Fibroblast of gingiva (primary cell): ENCODE data around the gene HS3ST6.
"Not testable (repeated sequence)": the region's sequence is repeated elsewhere in the genome, so short reads cannot be mapped to it uniquely, and the experiment has no call there.

Source experiments
- DNase-seq: peaks from one replicate; pipeline ENCODE4 v3.0.0-alpha.2; 2011; ENCODE audit warnings: low read depth

HS3ST6 gene

DNA sequence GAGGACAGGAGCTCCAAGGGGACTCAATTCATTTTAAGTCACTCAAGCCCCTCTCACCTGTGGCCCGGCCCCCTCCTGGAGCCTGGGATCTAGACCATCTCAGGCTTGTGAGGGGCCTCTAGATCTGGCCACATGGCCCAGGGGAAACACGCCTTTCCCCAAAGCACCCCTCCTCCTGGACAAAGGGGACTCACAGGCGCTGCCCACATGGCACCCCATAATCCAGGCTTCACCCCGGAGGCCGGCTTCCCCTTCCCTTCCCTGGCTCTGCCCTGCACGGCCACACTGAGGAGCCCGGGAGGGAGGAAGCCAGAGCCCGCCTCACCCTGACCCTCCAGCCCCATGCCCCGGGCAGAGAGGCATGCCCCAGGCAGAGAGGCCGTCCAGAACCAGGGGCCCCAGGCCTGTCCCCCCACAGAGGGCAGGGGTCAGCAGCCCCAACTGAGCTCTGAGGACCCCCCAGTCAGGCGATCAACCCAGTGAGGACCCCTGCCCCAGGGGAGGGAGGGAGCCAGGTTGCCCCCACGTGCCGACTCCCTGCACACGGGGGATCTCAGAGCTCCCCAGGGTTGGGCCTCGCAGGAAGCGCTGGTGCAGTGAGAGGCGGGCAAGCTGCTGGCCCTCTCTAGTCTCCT, 10.9 kb downstream of the HS3ST6 start:
- DNase-seq = no peak

DNA sequence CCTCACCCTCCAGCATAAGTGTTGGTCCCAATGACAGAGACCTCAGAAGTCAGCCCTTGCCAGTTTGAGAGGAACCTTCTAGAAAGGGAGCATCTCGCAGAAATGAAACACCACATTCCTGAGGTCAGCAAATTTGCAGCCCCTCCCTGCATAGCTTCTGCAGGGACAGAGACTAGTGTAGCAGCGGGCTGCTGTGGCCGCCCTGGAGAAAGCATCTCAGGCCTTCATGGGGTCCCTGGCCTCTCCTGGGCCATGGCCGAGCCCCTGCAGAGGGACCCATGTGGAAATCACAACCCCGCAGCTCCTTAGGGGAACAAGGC, 11.4 kb downstream of the HS3ST6 start:
- DNase-seq = no peak

DNA sequence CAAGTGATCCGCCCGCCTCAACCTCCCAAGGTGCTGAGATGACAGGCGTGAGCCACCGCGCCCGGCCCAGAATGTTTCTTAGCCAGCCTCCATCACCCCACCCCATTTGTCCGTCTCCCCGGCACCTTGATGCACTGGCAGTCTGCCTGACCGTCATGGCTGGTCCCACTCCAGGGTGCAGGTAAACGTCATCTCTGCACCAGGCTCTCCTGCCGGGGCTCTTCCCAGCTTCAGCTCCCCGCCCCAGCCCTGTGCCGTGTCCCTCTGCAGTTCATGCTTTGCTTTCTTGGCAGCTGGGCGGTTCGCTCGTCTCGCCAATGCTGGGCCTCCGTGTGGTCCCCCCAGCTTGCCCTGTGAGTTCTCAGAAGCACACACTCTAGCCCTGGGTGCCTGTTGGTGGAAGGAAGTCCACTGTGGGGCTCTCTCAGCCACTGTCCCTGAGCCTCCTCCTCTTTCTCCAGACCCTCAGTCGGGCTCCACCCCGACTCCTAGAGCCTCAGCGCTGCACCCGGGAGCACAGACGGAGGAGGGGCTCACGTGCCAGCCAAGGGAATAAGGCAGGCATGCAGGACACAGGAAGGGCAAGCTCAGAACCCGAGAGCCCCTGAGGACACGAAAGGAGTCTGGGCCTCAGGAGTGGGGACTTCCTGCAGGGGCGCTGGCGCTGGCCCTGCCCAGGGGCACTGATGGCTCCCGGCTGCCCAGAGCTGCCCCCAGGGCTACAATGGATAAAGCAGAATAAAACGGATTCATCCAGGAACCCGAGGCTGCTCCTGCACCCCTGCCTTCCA, 12.0 kb downstream of the HS3ST6 start:
- DNase-seq = no peak

- no peak for DNase-seq
Observed at GRCh38 chr16:1903845-1904840, 14.1 kb downstream of the HS3ST6 start.

GRCh38 chr16:1903220-1903574, 15.0 kb downstream of the HS3ST6 start:
- DNase-seq = no peak

GRCh38 chr16:1902547-1903219, 15.5 kb downstream of the HS3ST6 start:
- DNase-seq = no peak

- DNase-seq = no peak
Observed at GRCh38 chr16:1900452-1900774, 17.8 kb downstream of the HS3ST6 start.

DNA sequence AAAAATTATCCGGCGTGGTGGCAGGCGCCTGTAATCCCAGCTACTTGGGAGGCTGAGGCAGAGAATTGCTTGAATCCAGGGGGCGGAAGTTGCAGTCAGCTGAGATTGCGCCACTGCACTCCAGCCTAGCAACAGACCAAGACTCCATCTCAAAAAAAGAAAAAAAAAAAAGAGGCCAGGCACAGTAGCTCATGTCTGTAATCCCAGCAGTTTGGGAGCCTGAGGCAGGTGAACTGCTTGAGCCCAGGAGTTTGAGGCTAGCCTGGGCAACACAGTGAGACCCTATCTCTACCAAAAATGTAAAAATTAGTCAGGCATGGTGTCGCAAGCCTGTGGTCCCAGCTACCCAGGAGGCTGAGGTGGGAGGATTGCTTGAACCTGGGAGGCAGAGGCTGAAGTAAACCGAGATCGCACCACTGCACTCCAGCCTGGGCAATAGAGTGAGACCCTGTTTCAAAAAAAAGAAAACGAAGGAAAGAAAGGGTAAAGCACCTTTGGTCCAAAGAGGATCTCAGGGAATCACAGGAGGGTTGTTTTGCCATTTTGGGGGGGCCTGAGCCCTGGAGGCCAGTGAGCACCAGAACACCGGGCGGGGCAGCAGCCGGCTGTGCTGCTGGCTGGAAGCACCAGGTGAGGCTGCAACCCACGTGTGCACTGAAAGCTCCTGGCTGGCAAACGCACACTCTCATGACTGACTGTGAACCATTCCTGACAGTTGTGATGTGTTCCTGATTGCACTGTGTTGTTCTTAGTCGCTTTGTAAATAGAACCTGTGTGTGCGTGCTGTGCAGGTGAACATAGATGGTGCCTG, 18.4 kb downstream of the HS3ST6 start:
- DNase-seq = no peak

- not testable (repeated sequence) for DNase-seq
Observed at GRCh38 chr16:1897692-1898091, 20.5 kb downstream of the HS3ST6 start.

- DNase-seq = no peak
Observed at GRCh38 chr16:1895949-1896675, 22.1 kb downstream of the HS3ST6 start.

- DNase-seq = no peak
Observed at GRCh38 chr16:1895068-1895467, 23.1 kb downstream of the HS3ST6 start.

DNA sequence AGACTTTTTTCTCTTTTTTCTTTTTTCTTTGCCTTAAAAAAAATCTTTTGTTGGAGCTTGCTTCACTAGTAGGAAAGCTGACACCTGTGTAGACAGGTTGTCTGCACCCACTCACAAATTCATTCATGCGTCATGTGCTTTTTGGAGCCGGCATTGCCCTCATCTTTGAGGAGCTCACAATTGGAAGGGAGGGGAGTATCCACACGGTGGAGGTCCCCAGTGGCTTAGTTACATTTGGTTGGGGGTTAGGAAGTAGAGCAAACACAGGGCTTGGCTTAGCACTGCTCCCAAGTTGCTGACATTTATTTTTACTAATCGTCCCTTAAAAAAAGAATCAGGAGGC, 27.5 kb downstream of the HS3ST6 start:
- DNase-seq = no peak

DNA sequence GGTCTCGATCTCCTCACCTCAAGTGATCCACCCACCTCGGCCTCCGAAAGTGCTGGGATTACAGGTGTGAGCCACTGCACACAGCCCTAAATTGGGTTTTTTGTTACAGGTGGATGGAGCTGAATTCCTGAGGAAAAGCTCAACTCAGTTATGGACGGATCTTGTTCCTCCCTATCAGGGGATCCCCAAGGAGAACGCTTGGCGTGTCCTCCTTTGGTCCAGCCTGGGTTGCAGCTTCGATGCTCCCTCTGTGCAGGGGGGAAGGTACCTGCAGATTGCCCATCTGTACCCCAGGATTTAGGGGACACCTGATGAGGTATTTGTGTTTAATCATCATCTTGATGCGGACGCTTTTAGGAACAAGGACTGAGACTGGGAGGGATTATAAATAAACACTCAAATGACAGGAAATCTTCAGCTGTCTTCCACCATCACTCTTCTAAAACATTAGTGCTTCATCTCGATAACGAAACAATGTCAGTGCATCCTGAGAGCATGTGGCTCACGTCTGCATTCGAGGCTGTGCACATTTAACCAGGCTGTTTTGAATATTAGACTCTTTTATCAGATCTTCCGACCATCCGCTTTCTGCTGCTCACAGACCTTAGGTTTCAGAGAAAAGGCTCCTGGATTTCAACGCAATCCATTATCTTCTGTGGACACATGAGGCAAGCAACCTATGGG, 28.0 kb downstream of the HS3ST6 start:
- no peak for DNase-seq

DNA sequence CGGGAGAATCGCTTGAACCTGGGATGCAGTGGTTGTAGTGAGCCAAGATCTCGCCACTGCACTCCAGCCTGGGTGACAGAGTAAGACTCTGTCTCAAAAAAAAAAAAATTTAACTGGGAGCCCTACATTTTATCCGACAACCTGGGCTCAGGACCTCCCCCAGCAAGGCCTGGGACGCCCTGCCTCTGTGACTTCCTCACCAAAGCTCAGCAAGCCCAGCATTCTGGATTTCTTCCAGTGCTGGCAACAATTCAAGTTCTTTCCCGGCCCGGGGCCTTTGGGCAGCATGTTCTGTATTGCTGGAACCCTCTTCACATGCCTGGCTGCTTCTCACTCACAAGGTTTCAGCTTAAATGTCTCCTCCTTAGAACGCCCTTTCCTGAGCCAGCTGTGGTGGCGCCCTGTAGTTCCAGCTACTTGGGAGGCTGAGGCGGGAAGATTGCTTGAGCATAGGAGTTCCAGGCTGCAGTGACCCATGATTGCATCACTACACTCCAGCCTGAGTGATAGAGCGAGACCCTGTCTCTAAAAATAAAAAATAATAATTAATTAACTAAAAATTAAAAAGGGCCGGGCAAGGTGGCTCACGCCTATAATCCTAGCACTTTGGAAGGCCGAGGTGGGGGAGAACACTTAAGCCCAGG, 30.4 kb downstream of the HS3ST6 start:
- no peak for DNase-seq

DNA sequence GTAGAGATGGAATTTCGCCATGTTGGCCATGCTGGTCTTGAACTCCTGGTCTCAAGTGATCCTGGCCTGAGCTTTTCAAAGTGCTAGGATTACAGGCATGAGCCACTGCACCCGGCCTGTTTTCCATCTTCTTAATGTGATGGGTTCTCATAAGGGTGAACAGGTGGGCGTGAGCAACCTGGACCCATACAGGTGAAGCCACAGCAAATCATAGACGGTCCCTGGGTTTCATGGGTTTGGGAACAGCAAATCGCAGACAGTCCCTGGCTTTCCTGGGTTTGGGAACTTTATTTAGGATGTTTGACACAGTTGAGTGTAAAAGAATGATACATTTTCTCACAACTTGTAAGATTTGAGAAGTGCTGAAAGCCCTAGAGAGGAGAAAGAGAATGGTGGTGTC, 33.3 kb downstream of the HS3ST6 start:
- DNase-seq = no peak

- no peak for DNase-seq
Observed at GRCh38 chr16:1884155-1884760, 34.0 kb downstream of the HS3ST6 start.

DNA sequence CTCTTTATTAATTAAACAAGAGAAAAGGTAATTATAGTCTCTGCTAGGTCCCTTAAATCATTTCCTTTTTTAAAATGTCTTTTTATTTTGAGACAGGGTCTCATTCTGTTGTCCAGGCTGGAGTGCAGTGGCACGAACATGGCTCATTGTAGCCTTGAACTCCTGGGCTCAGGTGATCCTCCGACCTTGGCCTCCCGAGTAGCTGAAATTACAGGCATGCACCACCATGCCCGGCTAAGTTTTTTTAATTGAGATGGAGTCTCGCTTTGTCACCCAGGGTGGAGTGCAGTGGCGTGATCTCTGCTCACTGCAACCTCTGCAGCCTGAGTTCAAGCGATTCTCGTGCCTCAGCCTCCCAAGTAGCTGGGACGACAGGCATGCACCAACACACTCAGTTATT, 37.0 kb downstream of the HS3ST6 start:
- DNase-seq = not testable (repeated sequence)

GRCh38 chr16:1879477-1879876, 38.7 kb downstream of the HS3ST6 start:
- DNase-seq = no peak

DNA sequence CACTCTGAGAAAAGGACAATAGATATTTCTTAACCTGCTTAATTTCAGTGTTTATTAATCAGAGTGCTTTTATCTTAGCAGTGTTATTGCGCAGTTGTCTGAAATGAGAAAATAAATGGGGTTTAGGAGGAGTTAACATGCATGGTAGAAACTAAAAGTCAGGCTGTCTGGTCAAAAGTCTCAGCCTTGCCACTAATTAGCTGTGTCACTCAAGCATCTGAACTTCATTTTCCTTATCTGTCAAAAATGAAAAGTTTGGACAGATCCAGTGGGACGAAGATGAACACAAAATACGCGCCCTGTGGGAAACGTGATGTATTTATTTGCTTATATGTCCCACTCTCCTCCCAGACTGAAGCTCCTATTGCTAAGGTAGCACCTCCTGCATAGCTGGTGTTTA, 40.0 kb downstream of the HS3ST6 start:
- DNase-seq = no peak
